GM06990 (cell line): ENCODE data around the gene AKAP13.

Source experiments
- DNase-seq: peaks from one replicate; pipeline ENCODE4 v3.0.0-alpha.2; 2011; ENCODE audit not compliant: insufficient read length; ENCODE audit errors: extremely low read depth
- H3K27me3 ChIP-seq: replicated peaks from 2 replicates; pipeline ENCODE4 v1.6.0; 2011; ENCODE audit warnings: low read length; ENCODE audit not compliant: control insufficient read depth, insufficient read depth
- H3K36me3 ChIP-seq: 2 replicates; pipeline ENCODE4 v1.5.1; 2011; ENCODE audit warnings: low read length; ENCODE audit not compliant: control insufficient read depth, insufficient read depth
- H3K4me3 ChIP-seq: replicated peaks from 2 replicates; pipeline ENCODE4 v1.5.1; 2011; ENCODE audit warnings: low read depth, mild to moderate bottlenecking, control low read depth, low read length
- CTCF ChIP-seq: IDR thresholded peaks from 2 replicates; pipeline ENCODE4 v1.5.1; 2011; ENCODE audit warnings: low read length, control low read depth, mild to moderate bottlenecking, inconsistent platforms; ENCODE audit not compliant: insufficient read depth, poor library complexity, severe bottlenecking

AKAP13 gene

GRCh38 chr15:85723960-85724945, 343.9 kb downstream of the AKAP13 start:
- Histone ChIP-seq H3K36me3 (peaks cover 29% of the 10 kb centered on the region), H3K4me3 (no peak overlapping the region), H3K27me3 (no peaks in the 10 kb centered on the region)
- no peak for DNase-seq
- TF ChIP-seq CTCF: no peak

- no peak for DNase-seq
- no peaks in the 10 kb centered on the region for H3K27me3 ChIP-seq
- H3K4me3 ChIP-seq: no peak overlapping the region
- no peak for TF ChIP-seq CTCF
- H3K36me3 ChIP-seq: peaks cover 26% of the 10 kb centered on the region
Measured at GRCh38 chr15:85725019-85725418, 344.6 kb downstream of the AKAP13 start.

GRCh38 chr15:85725564-85725963, 345.2 kb downstream of the AKAP13 start:
- H3K36me3 ChIP-seq: peaks cover 24% of the 10 kb centered on the region
- no peak overlapping the region for H3K4me3 ChIP-seq
- TF ChIP-seq CTCF: no peak
- no peak for DNase-seq
- no peaks in the 10 kb centered on the region for H3K27me3 ChIP-seq

- no peak for DNase-seq
Measured at GRCh38 chr15:85726454-85726853, 346.1 kb downstream of the AKAP13 start.

GRCh38 chr15:85727068-85727467, 346.7 kb downstream of the AKAP13 start:
- DNase-seq: no peak
- Histone ChIP-seq H3K4me3 (no peak overlapping the region), H3K36me3 (peaks cover 22% of the 10 kb centered on the region), H3K27me3 (no peaks in the 10 kb centered on the region)
- no peak for TF ChIP-seq CTCF

More at GRCh38 chr15:85726454-85726853, 346.1 kb downstream of the AKAP13 start:
- H3K27me3 ChIP-seq: no peaks in the 10 kb centered on the region
- TF ChIP-seq CTCF: no peak
- H3K36me3 ChIP-seq: peaks cover 22% of the 10 kb centered on the region
- no peak overlapping the region for H3K4me3 ChIP-seq
